Ectodermal cell (in vitro differentiated cells): ENCODE data around the gene LIN7B.

Source experiments
- H3K27ac ChIP-seq: 2 replicates; pipeline ENCODE4 v1.7.0; 2013; ENCODE audit warnings: mild to moderate bottlenecking, low read depth, low read length; ENCODE audit not compliant: insufficient read depth, poor library complexity, severe bottlenecking
- H3K27me3 ChIP-seq: 2 replicates; pipeline ENCODE4 v1.7.0; 2013; ENCODE audit warnings: mild to moderate bottlenecking, low read length; ENCODE audit not compliant: insufficient read depth, control insufficient read depth, poor library complexity, severe bottlenecking
- H3K36me3 ChIP-seq: one replicate; pipeline ENCODE4 v1.7.0; 2013; ENCODE audit warnings: low read length; ENCODE audit not compliant: control insufficient read depth, insufficient read depth
- H3K4me1 ChIP-seq: one replicate; pipeline ENCODE4 v1.7.0; 2013; ENCODE audit warnings: low read length; ENCODE audit not compliant: control insufficient read depth, insufficient read depth
- H3K4me3 ChIP-seq: 2 replicates; pipeline ENCODE4 v1.7.0; 2013; ENCODE audit warnings: low read depth, low read length, control low read depth; ENCODE audit not compliant: insufficient read depth
- H3K9me3 ChIP-seq: 2 replicates; pipeline ENCODE4 v1.7.0; 2013; ENCODE audit warnings: mild to moderate bottlenecking, low read length, moderate library complexity; ENCODE audit not compliant: control insufficient read depth
- WGBS, 2 experiments: methylation state at CpG; one replicate each; pipeline ENCODE4 v1.1.7; 2013; ENCODE audit warnings: missing lambda C conversion rate in 2 of 2; 5-methylcytosine and 5-hydroxymethylcytosine counted together

LIN7B gene

GRCh38 chr19:49128545-49129237, 14.5 kb downstream of the LIN7B start:
- Histone ChIP-seq H3K27ac (no peak overlapping the region), H3K4me3 (peak overlapping the region; percentile 31), H3K9me3 (no peaks in the 10 kb centered on the region), H3K36me3 (no peaks in the 10 kb centered on the region), H3K4me1 (peaks cover 3% of the 10 kb centered on the region), H3K27me3 (no peaks in the 10 kb centered on the region)
- 80 to 81% methylated on average over 15 of the region's 15 CpGs for WGBS, 2 experiments

- WGBS, 2 experiments, result 75 to 79% methylated on average over 16 of the region's 16 CpGs
- Histone ChIP-seq H3K9me3 (no peaks in the 10 kb centered on the region), H3K27ac (no peak overlapping the region), H3K4me1 (peaks cover 3% of the 10 kb centered on the region), H3K36me3 (no peaks in the 10 kb centered on the region), H3K27me3 (no peaks in the 10 kb centered on the region), H3K4me3 (no peak overlapping the region)
These were observed 15.0 kb downstream of the LIN7B start for GRCh38 chr19:49129238-49129583.

- Histone ChIP-seq H3K4me1 (no peaks in the 10 kb centered on the region), H3K36me3 (no peaks in the 10 kb centered on the region), H3K4me3 (no peak overlapping the region), H3K9me3 (no peaks in the 10 kb centered on the region), H3K27me3 (no peaks in the 10 kb centered on the region), H3K27ac (no peak overlapping the region)
- 96% methylated on average over 24 of the region's 24 CpGs for WGBS, 2 experiments
These were observed 16.2 kb downstream of the LIN7B start for GRCh38 chr19:49130325-49130724.

GRCh38 chr19:49132974-49133609, 18.9 kb downstream of the LIN7B start:
- 76 to 78% methylated on average over 49 of the region's 49 CpGs for WGBS, 2 experiments

GRCh38 chr19:49133621-49134454, 19.7 kb downstream of the LIN7B start:
- Histone ChIP-seq H3K27ac (no peak overlapping the region), H3K36me3 (no peaks in the 10 kb centered on the region), H3K4me1 (no peaks in the 10 kb centered on the region), H3K27me3 (no peaks in the 10 kb centered on the region), H3K9me3 (no peaks in the 10 kb centered on the region), H3K4me3 (no peak overlapping the region)
- 94% methylated on average over 42 of the region's 42 CpGs for WGBS, 2 experiments

More at GRCh38 chr19:49132974-49133609, 18.9 kb downstream of the LIN7B start:
- no peak overlapping the region for H3K4me3 ChIP-seq
- no peaks in the 10 kb centered on the region for H3K27me3 ChIP-seq
- H3K4me1 ChIP-seq, result no peaks in the 10 kb centered on the region
- H3K9me3 ChIP-seq, result no peaks in the 10 kb centered on the region
- H3K36me3 ChIP-seq, result no peaks in the 10 kb centered on the region
- no peak overlapping the region for H3K27ac ChIP-seq

- H3K9me3 ChIP-seq, result no peaks in the 10 kb centered on the region
- H3K27ac ChIP-seq, result no peak overlapping the region
- no peaks in the 10 kb centered on the region for H3K4me1 ChIP-seq
- WGBS, 2 experiments, result 91 to 93% methylated on average over 5 of the region's 5 CpGs
- no peaks in the 10 kb centered on the region for H3K36me3 ChIP-seq
- H3K4me3 ChIP-seq, result no peak overlapping the region
- no peaks in the 10 kb centered on the region for H3K27me3 ChIP-seq
These were observed 21.5 kb downstream of the LIN7B start for GRCh38 chr19:49135686-49136085.

GRCh38 chr19:49136771-49137171, 22.6 kb downstream of the LIN7B start:
- H3K27me3 ChIP-seq, result no peaks in the 10 kb centered on the region
- no peaks in the 10 kb centered on the region for H3K9me3 ChIP-seq
- no peaks in the 10 kb centered on the region for H3K4me1 ChIP-seq
- no peak overlapping the region for H3K4me3 ChIP-seq
- H3K27ac ChIP-seq, result no peak overlapping the region
- no peaks in the 10 kb centered on the region for H3K36me3 ChIP-seq
- WGBS, 2 experiments, result 81 to 86% methylated on average over 10 of the region's 10 CpGs

- H3K4me3 ChIP-seq, result no peak overlapping the region
- H3K27ac ChIP-seq, result no peak overlapping the region
- 86 to 89% methylated on average over 7 of the region's 7 CpGs for WGBS, 2 experiments
- H3K36me3 ChIP-seq, result no peaks in the 10 kb centered on the region
- no peaks in the 10 kb centered on the region for H3K27me3 ChIP-seq
- H3K9me3 ChIP-seq, result no peaks in the 10 kb centered on the region
- no peaks in the 10 kb centered on the region for H3K4me1 ChIP-seq
These were observed 26.8 kb downstream of the LIN7B start for GRCh38 chr19:49140951-49141350.

GRCh38 chr19:49141352-49141751, 27.2 kb downstream of the LIN7B start:
- Histone ChIP-seq H3K36me3 (no peaks in the 10 kb centered on the region), H3K27me3 (no peaks in the 10 kb centered on the region), H3K27ac (no peak overlapping the region), H3K4me3 (no peak overlapping the region), H3K4me1 (no peaks in the 10 kb centered on the region), H3K9me3 (no peaks in the 10 kb centered on the region)
- 82 to 88% methylated on average over 5 to 6 of the region's 6 CpGs for WGBS, 2 experiments

GRCh38 chr19:49142866-49143335, 28.7 kb downstream of the LIN7B start:
- Histone ChIP-seq H3K27me3 (no peaks in the 10 kb centered on the region), H3K36me3 (no peaks in the 10 kb centered on the region), H3K4me1 (peaks cover under 1% of the 10 kb centered on the region), H3K27ac (no peak overlapping the region), H3K4me3 (peak overlapping the region; percentile 41), H3K9me3 (no peaks in the 10 kb centered on the region)
- WGBS, 2 experiments, result 4 to 5% methylated on average over 21 of the region's 21 CpGs
